IPS-NIHi11 (cell line): Measurements from ENCODE around the gene KCNN3.
"Not testable (repeated sequence)": the region's sequence is repeated elsewhere in the genome, so short reads cannot be mapped to it uniquely, and the experiment has no call there.

Experiments
- DNase-seq: peaks from one replicate; pipeline ENCODE4 v3.0.0; 2012; ENCODE audit warnings: mixed read lengths, low spot score

KCNN3 gene

GRCh38 chr1:154870115-154870571 lies at the start of gene KCNN3:
TSS of gene KCNN3 (minus strand) at chr1:154870281. CDS start at chr1:154869964, 317 bp downstream.
- peak; percentile 99 for DNase-seq

GRCh38 chr1:154913273-154913672 lies 43.2 kb upstream of the KCNN3 start:
- no peak for DNase-seq

GRCh38 chr1:154912755-154913154 lies 42.7 kb upstream of the KCNN3 start:
- no peak for DNase-seq

- no peak for DNase-seq
Observed at GRCh38 chr1:154911691-154912550, 41.8 kb upstream of the KCNN3 start.

- DNase-seq = no peak
Observed at GRCh38 chr1:154910851-154911250, 40.8 kb upstream of the KCNN3 start.

- DNase-seq = no peak
Observed at GRCh38 chr1:154908937-154909336, 38.9 kb upstream of the KCNN3 start.

GRCh38 chr1:154908129-154908528 lies 38.0 kb upstream of the KCNN3 start:
- DNase-seq = not testable (repeated sequence)

- DNase-seq = no peak
Observed at GRCh38 chr1:154906621-154907081, 36.6 kb upstream of the KCNN3 start.

- DNase-seq = no peak
Observed at GRCh38 chr1:154902938-154903566, 33.0 kb upstream of the KCNN3 start.

- no peak for DNase-seq
Observed at GRCh38 chr1:154901591-154901990, 31.5 kb upstream of the KCNN3 start.

GRCh38 chr1:154899041-154899440 lies 29.0 kb upstream of the KCNN3 start:
- DNase-seq = no peak

GRCh38 chr1:154896771-154897286 lies 26.7 kb upstream of the KCNN3 start:
- DNase-seq = no peak

- no peak for DNase-seq
Observed at GRCh38 chr1:154895798-154896197, 25.7 kb upstream of the KCNN3 start.

GRCh38 chr1:154891452-154891851 lies 21.4 kb upstream of the KCNN3 start:
- no peak for DNase-seq

GRCh38 chr1:154888757-154889156 lies 18.7 kb upstream of the KCNN3 start:
- DNase-seq = no peak

- no peak for DNase-seq
Observed at GRCh38 chr1:154886281-154887015, 16.4 kb upstream of the KCNN3 start.

- no peak for DNase-seq
Observed at GRCh38 chr1:154884869-154885701, 15.0 kb upstream of the KCNN3 start.

GRCh38 chr1:154883919-154884868 lies 14.1 kb upstream of the KCNN3 start:
- no peak for DNase-seq

GRCh38 chr1:154881820-154882535 lies 11.9 kb upstream of the KCNN3 start:
- DNase-seq = no peak

- no peak for DNase-seq
Observed at GRCh38 chr1:154880671-154881070, 10.6 kb upstream of the KCNN3 start.
